GM19468 (cell line): ENCODE results near the gene DUSP12.

Experiments
- ATAC-seq: cut with Tn5 transposase; IDR thresholded peaks from one replicate; pipeline ENCODE4 v1.9.1; 2021; ENCODE audit warnings: mild to moderate bottlenecking, moderate library complexity, moderate number of reproducible peaks; ENCODE audit not compliant: unreplicated experiment; ENCODE audit errors: extremely low read depth

Gene DUSP12

DNA sequence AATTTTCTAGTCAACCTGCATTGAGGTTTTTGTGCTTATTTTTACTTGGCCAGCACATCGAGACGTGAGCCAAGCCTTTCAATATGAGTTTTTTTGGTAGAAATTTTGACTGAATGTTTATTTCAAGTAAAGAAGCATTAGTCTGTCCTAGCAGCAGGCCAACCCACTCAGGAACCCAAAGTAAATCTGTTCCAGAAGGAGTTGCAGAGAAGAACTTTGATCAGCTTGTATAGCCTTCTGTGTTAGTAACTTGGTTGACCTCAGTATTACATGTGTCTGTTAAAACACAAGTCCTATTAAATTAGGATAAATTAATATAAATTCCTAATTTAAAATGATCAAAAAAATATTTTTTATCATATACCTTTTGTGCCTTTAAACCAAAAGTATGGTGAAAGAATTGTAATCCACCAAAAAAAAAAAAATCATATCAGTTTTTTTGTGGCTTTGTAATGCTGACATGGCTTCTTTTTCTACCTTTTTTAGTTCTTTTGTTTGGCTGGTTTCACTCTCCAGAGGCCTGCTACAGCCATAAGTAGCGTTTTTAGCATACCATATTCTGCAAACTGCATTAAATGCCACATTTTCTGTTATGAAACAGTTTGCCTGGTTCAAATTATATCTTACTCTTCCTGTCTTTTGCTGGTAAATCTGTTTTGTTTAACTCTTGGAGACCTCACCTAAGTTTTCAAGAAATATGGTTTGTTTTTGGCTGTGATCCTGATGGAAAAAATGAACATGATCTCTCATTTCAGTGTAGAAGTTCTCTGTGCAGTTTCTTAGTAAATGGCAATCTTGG is 56.0 kb downstream of the DUSP12 start:
- no peak for ATAC-seq
